Ureter (tissue), 1 donor: Measurements from ENCODE around the gene DYNC1H1. TPM values are rescaled to one million over a fixed set of nuclear protein-coding genes. Genes with fewer than 3 reads are reported as not detected.
"Not testable (repeated sequence)": the region's sequence is repeated elsewhere in the genome, so short reads cannot be mapped to it uniquely, and the experiment has no call there.

Experiments used
- DNase-seq: peaks from one replicate; pipeline ENCODE4 v3.0.0-alpha.2; 2020; ENCODE audit warnings: low spot score
- total RNA-seq: library from RNA; stranded (reverse); gene quantifications from one replicate; pipeline ENCODE4 v1.2.4, GENCODE V29; 2023
- donor health status: DM: yes; HTN: yes; CAD: no.

The DYNC1H1 gene
- total RNA-seq, 1 donor from 2014 or later: 467 TPM

DNA sequence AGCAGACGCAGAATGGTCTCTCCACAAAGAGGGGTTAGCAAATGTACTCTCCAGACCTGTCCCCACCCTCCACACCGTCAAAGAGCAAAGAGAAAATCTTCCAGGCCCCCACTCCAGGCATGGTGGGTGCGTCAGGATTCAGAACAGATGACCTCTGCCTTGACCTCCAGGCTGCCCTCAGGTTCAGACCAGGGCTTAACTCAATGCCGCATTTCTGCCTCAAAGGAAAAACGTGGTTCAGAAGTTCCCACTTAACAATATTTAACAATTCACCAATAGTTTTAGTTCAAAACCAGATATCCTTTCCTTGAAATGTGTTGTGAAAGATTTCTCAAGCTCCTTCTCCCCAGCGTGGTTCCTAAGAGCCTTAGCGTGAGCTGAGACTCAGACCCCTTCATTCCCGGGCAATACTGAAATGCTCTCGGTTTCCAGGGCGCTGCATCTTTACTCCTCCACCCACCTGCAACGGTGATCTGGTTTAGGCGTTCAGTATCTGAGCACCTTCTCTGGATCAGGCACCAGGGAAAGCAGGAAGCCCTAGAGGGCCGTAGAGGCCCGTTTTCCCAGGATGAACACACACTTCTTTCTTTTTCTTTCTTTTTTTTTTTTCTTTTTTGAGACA is 99.5 kb downstream of the DYNC1H1 start:
- DNase-seq: no peak

DNA sequence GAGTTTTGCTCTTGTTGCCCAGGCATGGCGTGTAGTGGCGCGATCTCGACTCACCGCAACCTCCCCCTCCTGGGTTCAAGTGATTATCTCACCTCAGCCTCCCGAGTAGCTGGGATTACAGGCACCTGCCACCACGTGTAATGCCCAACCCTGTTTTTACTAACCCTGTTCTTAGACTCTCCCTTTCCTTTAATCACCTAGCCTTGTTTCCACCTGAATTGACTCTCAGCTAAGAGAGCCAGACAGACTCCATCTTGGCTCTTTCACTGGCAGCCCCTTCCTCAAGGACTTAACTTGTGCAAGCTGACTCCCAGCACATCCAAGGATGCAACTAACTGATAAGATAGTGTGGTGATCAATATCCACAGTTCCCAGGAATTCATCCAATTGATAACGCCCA is 100.2 kb downstream of the DYNC1H1 start:
- DNase-seq: not testable (repeated sequence)

DNA sequence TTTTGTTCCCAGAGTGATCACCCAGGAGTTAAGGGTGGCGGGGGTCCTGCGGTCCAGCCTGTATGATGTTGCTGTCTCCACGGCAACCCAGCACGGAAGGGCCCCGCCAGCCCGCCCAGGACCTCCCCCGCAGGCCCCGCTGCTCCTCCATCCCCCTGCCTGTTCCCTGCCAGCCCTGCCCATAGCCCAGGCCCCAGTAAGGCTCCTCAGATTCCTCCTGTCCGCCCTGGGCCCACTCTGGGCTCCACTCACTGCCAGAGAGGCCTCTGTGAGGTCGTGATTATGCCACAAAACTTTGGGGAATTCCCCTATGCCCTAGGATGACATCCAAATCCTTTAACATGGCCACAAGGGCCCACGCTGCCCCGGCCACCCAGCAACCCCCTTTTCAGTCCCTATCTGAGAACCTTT is 101.7 kb downstream of the DYNC1H1 start:
- no peak for DNase-seq

DNA sequence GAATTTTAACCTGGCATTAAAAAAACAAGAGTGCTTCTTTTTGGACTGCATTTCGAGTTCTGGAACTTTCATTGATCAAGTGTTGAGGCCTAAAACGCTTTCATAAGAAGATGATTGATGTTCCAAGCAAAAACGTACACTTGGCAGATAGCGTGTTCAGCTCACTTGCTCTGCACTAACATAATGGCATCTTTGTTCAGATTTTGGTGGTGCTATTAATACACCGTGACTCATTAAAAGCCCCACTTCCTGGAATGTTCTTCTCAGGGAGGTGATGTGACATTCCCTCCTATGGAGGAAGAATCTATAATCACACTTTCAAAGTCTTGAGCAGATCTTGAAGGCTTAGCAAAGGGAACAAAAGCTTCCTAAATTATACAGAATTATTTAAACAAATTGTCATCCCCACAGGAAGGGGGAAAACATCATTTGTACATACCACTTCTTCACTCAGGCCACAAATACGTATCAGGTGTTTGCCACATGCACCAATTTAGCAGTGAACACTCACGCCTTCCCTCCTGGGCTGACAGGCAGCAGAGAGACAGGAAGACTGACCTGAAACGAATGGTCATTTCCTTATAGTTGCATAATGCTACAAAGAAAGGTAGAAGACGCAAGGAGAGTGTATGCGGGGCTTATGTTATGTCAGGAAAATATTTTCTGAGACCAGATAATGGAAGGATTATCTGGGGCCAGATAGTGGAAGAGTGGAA is 107.1 kb downstream of the DYNC1H1 start:
- DNase-seq: no peak

GRCh38 chr14:102074415-102074964 is 110.1 kb downstream of the DYNC1H1 start:
- no peak for DNase-seq

GRCh38 chr14:102075155-102075554 is 110.8 kb downstream of the DYNC1H1 start:
- DNase-seq: no peak

DNA sequence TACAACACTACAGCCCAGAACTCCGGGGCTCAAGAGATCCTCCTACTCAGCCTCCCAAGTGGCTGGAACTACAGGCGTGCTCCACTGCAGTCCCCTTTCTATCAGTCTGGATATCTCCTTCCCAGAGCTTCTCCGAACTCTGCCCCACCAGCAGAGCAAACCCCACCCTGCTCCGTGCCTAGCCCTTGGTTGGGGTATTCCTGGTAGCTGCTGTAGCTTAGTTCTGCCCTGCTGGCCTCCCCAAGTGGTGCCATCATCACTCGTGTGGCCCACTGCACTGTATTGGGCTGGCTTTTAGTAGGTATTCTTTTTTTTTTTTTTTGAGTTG is 113.0 kb downstream of the DYNC1H1 start:
- no peak for DNase-seq

GRCh38 chr14:102078361-102078791 is 114.0 kb downstream of the DYNC1H1 start:
- not testable (repeated sequence) for DNase-seq

- no peak for DNase-seq
These were observed 114.7 kb downstream of the DYNC1H1 start for GRCh38 chr14:102078831-102079699.

DNA sequence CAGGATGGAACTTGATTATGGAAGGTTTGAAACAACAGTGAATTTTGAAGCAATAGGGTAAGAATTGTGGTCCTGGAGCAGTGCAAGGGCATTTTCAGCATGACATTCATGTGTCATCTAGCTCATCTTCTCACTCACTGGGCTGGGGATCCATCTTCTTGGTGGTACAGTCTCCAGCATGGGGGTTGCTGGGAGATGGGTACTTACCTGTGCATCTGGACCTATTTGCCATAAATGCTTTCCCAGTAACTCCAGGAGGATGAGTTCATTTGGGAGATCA is 115.3 kb downstream of the DYNC1H1 start:
- no peak for DNase-seq

- no peak for DNase-seq
These were observed 116.1 kb downstream of the DYNC1H1 start for GRCh38 chr14:102080183-102081080.

GRCh38 chr14:102081231-102082080 is 117.1 kb downstream of the DYNC1H1 start:
- DNase-seq: no peak

- DNase-seq: not testable (repeated sequence)
These were observed 120.1 kb downstream of the DYNC1H1 start for GRCh38 chr14:102084522-102084921.

GRCh38 chr14:102084931-102085330 is 120.6 kb downstream of the DYNC1H1 start:
- DNase-seq: no peak

DNA sequence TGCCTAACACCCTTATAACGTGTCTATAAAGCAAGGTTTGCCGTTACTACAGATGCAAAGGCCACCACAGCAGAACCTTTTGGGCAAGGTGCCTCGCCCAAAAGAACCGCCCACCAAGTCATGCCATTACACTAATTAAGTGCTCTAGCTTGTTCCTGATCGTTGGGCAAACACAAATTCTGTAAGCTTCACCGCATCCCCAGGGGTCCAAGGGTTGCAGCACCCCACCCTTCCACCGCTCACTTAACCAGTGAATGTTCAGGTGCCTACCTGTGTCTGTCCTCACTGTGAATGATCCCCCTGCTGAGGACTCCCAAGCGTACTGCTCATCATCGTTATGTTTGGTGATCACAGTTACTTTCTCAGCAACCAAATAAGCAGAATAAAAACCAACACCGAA is 121.1 kb downstream of the DYNC1H1 start:
- DNase-seq: no peak

DNA sequence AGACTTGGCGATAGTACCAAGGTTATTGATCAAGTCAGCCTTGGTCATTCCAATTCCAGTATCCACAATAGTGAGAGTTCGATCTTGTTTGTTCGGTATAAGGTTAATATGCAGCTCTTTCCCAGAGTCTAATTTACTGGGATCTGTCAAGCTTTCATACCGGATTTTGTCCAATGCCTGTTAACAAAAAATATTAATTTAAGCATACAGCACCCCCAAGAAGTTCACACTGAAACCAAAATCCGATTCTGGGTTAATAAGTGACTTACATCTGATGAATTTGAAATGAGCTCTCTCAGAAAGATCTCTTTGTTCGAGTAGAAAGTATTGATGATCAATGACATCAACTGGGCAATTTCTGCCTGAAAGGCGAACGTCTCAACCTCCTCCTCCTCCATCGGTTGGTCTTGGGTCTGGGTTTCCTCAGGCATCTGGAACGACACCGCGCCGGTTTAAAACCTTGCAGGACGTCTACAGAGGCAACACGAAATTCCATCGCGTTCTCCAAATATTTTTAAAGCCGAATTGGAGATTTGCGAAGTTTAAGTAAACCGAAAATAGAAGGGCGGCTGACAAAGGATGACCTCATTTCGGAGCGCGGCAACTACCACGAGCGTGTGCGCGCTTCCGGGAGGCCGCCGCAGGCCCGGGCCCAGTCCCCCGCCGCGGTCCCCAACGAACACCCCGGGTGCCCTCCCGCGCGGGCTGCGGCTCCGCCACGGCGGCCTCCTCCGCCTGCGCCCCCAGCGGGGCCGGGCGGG is 121.8 kb downstream of the DYNC1H1 start:
- no peak for DNase-seq

DNA sequence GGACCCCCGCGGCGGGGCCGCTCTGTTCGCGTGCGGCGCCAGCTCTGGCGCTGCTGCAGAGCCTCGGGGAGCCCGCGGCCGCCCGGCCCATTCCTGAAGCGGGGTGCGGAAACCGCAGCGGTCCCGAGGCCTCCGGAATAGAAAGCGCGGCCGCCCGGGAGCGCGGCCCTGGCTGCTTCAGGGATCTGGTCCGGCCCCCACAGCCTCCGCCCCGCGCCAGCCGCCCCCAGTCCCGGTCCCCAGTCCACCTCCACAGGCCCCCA is 122.3 kb downstream of the DYNC1H1 start:
- DNase-seq: no peak

DNA sequence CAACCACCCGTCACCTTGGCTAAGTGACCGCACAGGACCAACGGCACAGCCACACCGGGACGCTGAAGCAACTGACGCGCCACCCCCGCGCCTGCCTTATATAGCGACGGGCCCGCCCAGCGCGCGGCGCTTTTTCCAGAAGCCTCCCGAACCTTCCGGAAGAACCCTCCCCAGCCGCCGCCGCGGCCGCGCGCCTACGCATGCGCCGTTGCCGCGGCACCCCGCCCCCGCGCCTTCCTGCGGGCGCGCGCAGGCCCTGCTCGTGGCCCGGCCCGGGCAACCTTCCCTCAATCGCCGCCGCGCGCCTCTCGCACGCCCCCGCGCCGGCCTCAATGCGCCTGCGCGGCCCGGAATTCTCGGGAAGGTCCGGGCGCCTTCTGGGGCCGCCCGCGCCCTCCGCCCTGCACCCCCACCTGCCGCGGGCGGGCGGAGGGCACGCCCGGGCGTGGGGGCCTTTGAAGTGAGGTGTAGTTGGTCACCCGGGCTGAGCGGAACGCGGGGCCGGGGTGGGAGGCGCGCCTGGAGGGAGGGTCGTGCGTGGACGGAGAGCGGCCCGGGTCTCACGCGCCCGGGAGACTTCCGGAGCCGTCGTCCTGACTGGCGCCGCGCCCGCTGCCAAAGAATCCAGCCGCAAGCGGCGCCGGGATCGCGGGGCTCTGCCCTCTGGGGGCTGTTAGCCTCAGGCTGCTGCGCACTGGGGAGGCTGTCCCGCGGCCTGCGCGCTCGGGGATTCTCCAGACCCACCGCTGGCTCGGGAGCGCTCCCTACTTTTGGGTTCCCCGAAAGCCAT is 122.8 kb downstream of the DYNC1H1 start, which contains the start of gene HSP90AA1:
Gene HSP90AA1 (minus strand): TSS at position 73 of the 790 bp plus-strand sequence. CDS start 666 bp downstream, outside the sequence.
- DNase-seq: peak; percentile 97

GRCh38 chr14:102087762-102088011 is 123.3 kb downstream of the DYNC1H1 start:
- no peak for DNase-seq
